OCI-LY3 (cell line): ENCODE measurements around the gene WDR59.

Source experiments
- H2AFZ ChIP-seq: fragments of 200-600, 300-600 bp; shearing (Covaris generic); 2 replicates; pipeline ENCODE4 v1.6.0; 2014; ENCODE audit warnings: antibody characterized with exemption, low read depth, low read length
- H3K27ac ChIP-seq: fragments of 200-600, 300-600 bp; sonication (generic); 2 replicates; pipeline ENCODE4 v1.5.1; 2014; ENCODE audit warnings: mild to moderate bottlenecking, low read length, moderate library complexity, mixed read lengths
- H3K27me3 ChIP-seq: fragments of 200-600, 300-600 bp; sonication (generic); 2 replicates; pipeline ENCODE4 v1.6.1; 2014; ENCODE audit warnings: low read depth, low read length, mixed read lengths
- H3K36me3 ChIP-seq: fragments of 200-600, 300-600 bp; sonication (generic); replicated peaks from 2 replicates; pipeline ENCODE3; 2014; ENCODE audit warnings: low read depth, low read length, mixed read lengths
- H3K4me1 ChIP-seq: fragments of 300-600, 200-600 bp; sonication (generic); 2 replicates; pipeline ENCODE4 v1.6.1; 2014; ENCODE audit warnings: low read length, mixed read lengths
- H3K4me2 ChIP-seq: fragments of 200-600, 300-600 bp; sonication (generic); 2 replicates; pipeline ENCODE4 v1.6.1; 2014; ENCODE audit warnings: low read length, mixed read lengths
- H3K4me3 ChIP-seq: fragments of 300-600, 200-600 bp; sonication (generic); 2 replicates; pipeline ENCODE4 v1.5.1; 2014; ENCODE audit warnings: antibody characterized with exemption, mild to moderate bottlenecking, low read length, moderate library complexity
- H3K79me2 ChIP-seq: fragments of 300-600, 200-600 bp; shearing (Covaris generic); 2 replicates; pipeline ENCODE4 v1.6.1; 2014; ENCODE audit warnings: mild to moderate bottlenecking, low read length, mixed read lengths
- H3K9ac ChIP-seq: fragments of 300-600, 200-600 bp; shearing (Covaris generic); 2 replicates; pipeline ENCODE4 v1.6.0; 2014; ENCODE audit warnings: mild to moderate bottlenecking, low read length, moderate library complexity
- H3K9me3 ChIP-seq: fragments of 200-600, 300-600 bp; shearing (Covaris generic); 2 replicates; pipeline ENCODE4 v1.6.1; 2014; ENCODE audit warnings: low read length, mixed read lengths; ENCODE audit not compliant: insufficient read depth
- H4K20me1 ChIP-seq: fragments of 200-600, 300-600 bp; sonication (generic); 2 replicates; pipeline ENCODE4 v1.6.1; 2016; ENCODE audit warnings: low read length, mixed read lengths; ENCODE audit not compliant: insufficient read depth
- CTCF ChIP-seq: fragments of 200-600, 300-600 bp; sonication (generic); IDR thresholded peaks from 2 replicates; pipeline ENCODE4 v1.5.1; 2014; ENCODE audit warnings: antibody characterized with exemption, low read length, low read depth
- EZH2phosphoT487 ChIP-seq: fragments of 200-600 bp; shearing (Covaris generic); IDR thresholded peaks from 2 replicates; pipeline ENCODE4 v1.6.1; 2018; ENCODE audit warnings: antibody characterized with exemption, mixed run types, low read depth

The WDR59 gene

DNA sequence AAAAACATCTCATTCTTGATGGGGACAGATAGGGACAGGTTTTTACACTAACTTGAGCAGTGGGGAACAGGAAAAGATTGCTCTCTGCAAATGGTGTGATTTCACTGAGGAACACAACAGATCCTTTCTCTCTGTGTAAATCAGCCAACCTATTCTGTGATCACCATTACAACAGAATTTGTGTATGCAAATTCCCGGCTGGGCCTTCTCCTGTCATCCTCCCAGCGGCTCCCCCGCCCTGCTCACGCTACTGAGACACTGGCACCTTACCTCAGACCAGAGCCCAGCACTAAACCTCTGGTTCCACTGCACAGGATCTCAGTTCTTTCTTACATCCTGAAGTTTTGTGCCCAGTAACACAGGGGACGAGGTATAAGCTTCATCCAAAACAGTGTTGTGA is 113.3 kb downstream of the WDR59 start:
- H3K27ac ChIP-seq = no peak overlapping the region
- no peak for TF ChIP-seq CTCF
- TF ChIP-seq EZH2phosphoT487 = no peak

GRCh38 chr16:74868501-74868900 is 116.4 kb downstream of the WDR59 start:
- no peaks in the 10 kb centered on the region for H3K79me2 ChIP-seq
- no peak overlapping the region for H3K27ac ChIP-seq
- no peak overlapping the region for H3K4me3 ChIP-seq

More for the DNA sequence above, 113.3 kb downstream of the WDR59 start:
- H3K79me2 ChIP-seq = no peaks in the 10 kb centered on the region
- no peak overlapping the region for H3K4me3 ChIP-seq
- H3K9ac ChIP-seq = no peak overlapping the region
- H3K9me3 ChIP-seq = no peaks in the 10 kb centered on the region
- H3K4me1 ChIP-seq = no peaks in the 10 kb centered on the region
- no peaks in the 10 kb centered on the region for H3K27me3 ChIP-seq
- H2AFZ ChIP-seq = no peak overlapping the region
- H3K36me3 ChIP-seq = peaks cover 3% of the 10 kb centered on the region
- H4K20me1 ChIP-seq = no peaks in the 10 kb centered on the region
- H3K4me2 ChIP-seq = no peak overlapping the region

GRCh38 chr16:74868035-74868434 is 116.9 kb downstream of the WDR59 start:
- Histone ChIP-seq H3K27ac (no peak overlapping the region), H3K36me3 (peaks cover 3% of the 10 kb centered on the region), H3K9ac (no peak overlapping the region), H3K4me1 (0 out of 2 replicates have a peak, but pooled peaks cover 2% of the 10 kb centered on the region), H3K9me3 (no peaks in the 10 kb centered on the region), H3K27me3 (no peaks in the 10 kb centered on the region), H4K20me1 (no peaks in the 10 kb centered on the region), H3K4me3 (no peak overlapping the region), H3K4me2 (no peak overlapping the region), H3K79me2 (no peaks in the 10 kb centered on the region), H2AFZ (no peak overlapping the region)
- TF ChIP-seq CTCF (no peak), EZH2phosphoT487 (no peak)

More at GRCh38 chr16:74868501-74868900, 116.4 kb downstream of the WDR59 start:
- Histone ChIP-seq H3K9ac (no peak overlapping the region), H3K9me3 (no peaks in the 10 kb centered on the region), H3K4me1 (no peaks in the 10 kb centered on the region), H3K36me3 (peaks cover 3% of the 10 kb centered on the region), H2AFZ (no peak overlapping the region), H3K4me2 (no peak overlapping the region), H4K20me1 (no peaks in the 10 kb centered on the region), H3K27me3 (no peaks in the 10 kb centered on the region)
- TF ChIP-seq CTCF (no peak), EZH2phosphoT487 (no peak)

GRCh38 chr16:74867281-74867849 is 117.6 kb downstream of the WDR59 start:
- Histone ChIP-seq H3K4me1 (peaks cover 5% of the 10 kb centered on the region; the same call in 1 of the 2 replicates), H3K4me3 (no peak overlapping the region), H4K20me1 (no peaks in the 10 kb centered on the region), H3K27ac (no peak overlapping the region), H3K36me3 (peaks cover 3% of the 10 kb centered on the region), H3K79me2 (no peaks in the 10 kb centered on the region), H3K4me2 (no peak overlapping the region), H3K9ac (no peak overlapping the region), H3K27me3 (no peaks in the 10 kb centered on the region), H2AFZ (no peak overlapping the region), H3K9me3 (no peaks in the 10 kb centered on the region)
- TF ChIP-seq CTCF (no peak), EZH2phosphoT487 (no peak)
